Measurements from ENCODE around the gene NEK8.

NEK8 gene

GRCh38 chr17:28743243-28744103 is 14.9 kb downstream of the NEK8 start, which contains the start of gene TRAF4:
Gene TRAF4, plus strand, starts transcription at chr17:28744011. Its CDS starts 102 bp downstream, at chr17:28744113.
- in situ Hi-C loops (cut with HindIII; ENCODE audit: low sequenced_read_pairs), result no loop called here

DNA sequence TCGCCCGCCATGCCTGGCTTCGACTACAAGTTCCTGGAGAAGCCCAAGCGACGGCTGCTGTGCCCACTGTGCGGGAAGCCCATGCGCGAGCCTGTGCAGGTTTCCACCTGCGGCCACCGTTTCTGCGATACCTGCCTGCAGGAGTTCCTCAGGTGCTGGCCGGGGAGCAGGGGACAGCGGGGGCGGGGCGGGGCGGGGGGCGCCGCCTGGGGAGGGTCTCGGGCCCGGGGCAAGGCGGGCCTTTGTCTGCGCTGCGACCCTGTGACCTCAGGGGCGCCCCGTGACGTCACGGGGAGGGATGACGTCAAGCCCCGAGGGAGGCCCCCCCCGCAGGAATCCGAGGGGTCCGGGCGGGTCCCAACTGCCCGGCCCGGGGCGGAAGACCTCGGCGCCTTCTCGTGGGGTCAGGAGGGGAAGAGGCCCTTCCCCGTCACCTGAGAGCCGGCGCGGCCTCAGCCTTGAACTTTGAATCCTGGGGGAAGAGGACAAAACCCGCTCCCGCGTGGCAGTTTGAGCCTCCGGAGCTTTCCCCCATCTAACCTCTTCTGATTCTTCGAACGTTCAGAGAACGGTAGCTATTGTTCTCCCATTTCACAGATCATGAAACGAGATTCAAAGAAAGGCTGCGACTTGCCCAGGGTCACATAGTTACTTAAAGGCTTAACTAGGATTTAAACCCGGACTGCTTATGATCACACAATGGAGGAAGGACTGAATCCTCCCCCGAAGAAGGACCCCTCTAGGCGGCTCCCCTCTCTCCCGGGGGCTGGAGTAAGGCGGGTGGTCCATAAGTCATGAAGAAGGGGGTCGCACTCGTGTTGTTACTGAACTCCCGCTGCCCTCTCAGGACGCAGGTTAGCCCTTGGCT is 15.8 kb downstream of the NEK8 start:
- in situ Hi-C loops (cut with HindIII; ENCODE audit: low sequenced_read_pairs), result no loop called here

DNA sequence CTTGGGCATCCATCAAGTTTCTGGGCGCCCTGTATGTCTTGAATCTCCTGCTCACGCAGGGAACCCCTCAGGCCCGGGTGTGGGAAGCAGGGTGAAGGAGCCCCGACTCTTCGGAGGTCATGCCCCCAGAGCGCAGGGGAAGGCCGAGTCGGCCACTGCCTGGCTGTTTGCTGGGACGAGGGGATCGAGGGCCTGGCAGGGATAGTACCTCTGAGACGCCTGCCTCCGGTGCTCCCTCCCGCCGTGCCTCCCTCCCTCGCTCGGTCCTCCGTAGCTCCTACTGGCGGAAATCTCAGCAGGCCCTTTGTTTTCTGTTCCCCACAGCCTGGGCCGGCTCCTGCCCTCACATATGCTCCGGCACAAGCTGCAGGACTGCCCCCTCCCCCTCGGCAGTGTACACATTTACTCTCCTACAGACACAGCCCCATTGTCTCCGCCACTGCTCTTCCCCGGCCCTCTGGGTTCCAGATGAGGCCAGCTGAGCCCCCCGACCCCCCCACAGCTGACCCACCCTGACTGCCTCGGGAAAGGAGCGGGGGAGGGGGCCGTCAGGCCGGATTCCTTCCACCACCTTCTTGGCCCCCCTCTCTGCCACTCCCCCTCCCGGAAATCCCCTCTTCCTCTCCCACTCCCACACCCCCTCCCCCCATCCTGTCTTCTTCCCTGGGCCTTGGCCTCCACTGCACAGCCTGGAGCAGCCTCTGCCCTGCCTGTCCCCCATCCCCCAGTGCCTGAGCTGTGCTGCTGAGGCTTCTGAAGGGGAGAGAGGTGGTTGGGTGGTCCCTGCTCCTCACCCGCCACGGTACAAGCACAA is 16.6 kb downstream of the NEK8 start:
- in situ Hi-C loops (cut with HindIII; ENCODE audit: low sequenced_read_pairs), result no loop called here

DNA sequence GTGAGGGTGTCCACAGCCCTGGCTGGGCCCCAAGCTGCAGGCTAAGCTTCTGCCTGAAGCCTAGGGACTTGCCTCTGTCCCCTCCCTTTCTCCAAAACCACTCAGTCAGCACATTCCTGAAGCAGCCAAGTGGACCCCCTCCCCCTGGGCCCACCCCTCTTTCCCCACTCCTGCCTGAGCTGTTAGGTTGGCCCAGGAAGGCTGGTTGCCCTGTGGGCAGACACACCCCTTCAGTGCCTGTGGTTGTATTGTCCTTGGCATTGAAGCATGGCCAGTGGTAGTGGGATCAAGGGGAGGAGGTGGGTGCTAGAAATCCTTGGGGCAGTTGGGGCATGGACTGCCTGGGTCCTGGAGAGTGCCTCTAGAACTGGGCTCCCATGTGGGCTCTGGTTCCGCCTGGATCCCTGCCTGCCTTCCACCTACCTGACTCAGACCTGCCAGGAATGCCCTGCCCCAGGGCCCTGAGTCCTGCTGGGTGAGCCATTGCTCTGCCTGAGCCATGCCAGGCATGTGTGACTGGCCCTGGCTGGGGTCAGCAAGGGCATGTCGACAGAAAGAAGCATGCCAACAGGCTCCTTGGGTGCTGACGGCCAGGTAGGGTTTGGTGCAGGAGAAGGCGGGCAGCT is 17.3 kb downstream of the NEK8 start:
- in situ Hi-C loops (cut with HindIII; ENCODE audit: low sequenced_read_pairs), result no loop called here

- in situ Hi-C loops (cut with HindIII; ENCODE audit: low sequenced_read_pairs), result no loop called here
Observed at GRCh38 chr17:28746611-28747050, 18.0 kb downstream of the NEK8 start.

DNA sequence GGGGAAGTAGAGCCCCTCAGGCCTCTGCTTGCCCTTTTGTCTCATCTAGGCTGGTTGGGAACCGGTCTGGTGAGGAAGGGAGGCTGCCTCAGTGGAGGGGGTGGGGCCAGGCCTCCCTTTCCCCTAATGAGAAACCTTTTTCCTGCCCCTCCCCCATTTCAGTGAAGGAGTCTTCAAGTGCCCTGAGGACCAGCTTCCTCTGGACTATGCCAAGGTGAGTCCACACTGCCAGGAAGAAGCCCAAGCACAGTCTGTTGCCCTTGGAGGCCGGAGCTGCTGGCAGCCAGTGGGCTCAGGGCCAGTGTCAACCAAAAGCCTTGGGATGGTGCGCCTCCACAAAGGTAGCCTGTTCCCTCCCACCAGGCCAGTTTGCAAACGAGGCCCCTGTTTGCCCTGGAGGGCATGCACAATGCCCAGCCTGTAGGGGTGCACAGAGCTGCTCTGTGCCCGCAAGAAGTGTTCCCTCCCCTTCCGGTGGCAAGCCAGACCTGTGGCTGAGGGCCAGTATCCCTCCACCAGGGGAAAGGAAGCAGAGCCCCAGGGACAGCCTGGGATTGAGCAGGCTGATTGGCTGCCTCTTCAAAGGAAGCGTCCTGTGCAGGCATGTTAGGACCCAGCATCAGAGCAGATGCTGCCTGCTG is 18.6 kb downstream of the NEK8 start:
- in situ Hi-C loops (cut with HindIII; ENCODE audit: low sequenced_read_pairs), result no loop called here

- in situ Hi-C loops (cut with HindIII; ENCODE audit: low sequenced_read_pairs), result no loop called here
Observed at GRCh38 chr17:28747801-28748750, 19.5 kb downstream of the NEK8 start.

DNA sequence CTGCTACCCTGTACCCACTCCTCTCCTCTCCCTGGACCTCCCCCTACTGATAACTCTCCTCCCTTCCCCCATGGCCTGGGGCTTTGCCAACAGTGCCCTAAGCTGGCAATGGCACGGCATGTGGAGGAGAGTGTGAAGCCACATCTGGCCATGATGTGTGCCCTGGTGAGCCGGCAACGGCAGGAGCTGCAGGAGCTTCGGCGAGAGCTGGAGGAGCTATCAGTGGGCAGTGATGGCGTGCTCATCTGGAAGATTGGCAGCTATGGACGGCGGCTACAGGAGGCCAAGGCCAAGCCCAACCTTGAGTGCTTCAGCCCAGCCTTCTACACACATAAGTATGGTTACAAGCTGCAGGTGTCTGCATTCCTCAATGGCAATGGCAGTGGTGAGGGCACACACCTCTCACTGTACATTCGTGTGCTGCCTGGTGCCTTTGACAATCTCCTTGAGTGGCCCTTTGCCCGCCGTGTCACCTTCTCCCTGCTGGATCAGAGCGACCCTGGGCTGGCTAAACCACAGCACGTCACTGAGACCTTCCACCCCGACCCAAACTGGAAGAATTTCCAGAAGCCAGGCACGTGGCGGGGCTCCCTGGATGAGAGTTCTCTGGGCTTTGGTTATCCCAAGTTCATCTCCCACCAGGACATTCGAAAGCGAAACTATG is 20.4 kb downstream of the NEK8 start:
- in situ Hi-C loops (cut with HindIII; ENCODE audit: low sequenced_read_pairs), result no loop called here

GRCh38 chr17:28749516-28750177 is 21.1 kb downstream of the NEK8 start:
- in situ Hi-C loops (cut with HindIII; ENCODE audit: low sequenced_read_pairs), result no loop called here

- in situ Hi-C loops (cut with HindIII; ENCODE audit: low sequenced_read_pairs), result no loop called here
Observed at GRCh38 chr17:28750178-28751047, 21.8 kb downstream of the NEK8 start.

GRCh38 chr17:28751600-28752366 is 23.2 kb downstream of the NEK8 start:
- in situ Hi-C loops (cut with HindIII; ENCODE audit: low sequenced_read_pairs), result no loop called here

GRCh38 chr17:28755486-28755885 is 26.9 kb downstream of the NEK8 start:
- in situ Hi-C loops (cut with HindIII; ENCODE audit: low sequenced_read_pairs), result no loop called here

DNA sequence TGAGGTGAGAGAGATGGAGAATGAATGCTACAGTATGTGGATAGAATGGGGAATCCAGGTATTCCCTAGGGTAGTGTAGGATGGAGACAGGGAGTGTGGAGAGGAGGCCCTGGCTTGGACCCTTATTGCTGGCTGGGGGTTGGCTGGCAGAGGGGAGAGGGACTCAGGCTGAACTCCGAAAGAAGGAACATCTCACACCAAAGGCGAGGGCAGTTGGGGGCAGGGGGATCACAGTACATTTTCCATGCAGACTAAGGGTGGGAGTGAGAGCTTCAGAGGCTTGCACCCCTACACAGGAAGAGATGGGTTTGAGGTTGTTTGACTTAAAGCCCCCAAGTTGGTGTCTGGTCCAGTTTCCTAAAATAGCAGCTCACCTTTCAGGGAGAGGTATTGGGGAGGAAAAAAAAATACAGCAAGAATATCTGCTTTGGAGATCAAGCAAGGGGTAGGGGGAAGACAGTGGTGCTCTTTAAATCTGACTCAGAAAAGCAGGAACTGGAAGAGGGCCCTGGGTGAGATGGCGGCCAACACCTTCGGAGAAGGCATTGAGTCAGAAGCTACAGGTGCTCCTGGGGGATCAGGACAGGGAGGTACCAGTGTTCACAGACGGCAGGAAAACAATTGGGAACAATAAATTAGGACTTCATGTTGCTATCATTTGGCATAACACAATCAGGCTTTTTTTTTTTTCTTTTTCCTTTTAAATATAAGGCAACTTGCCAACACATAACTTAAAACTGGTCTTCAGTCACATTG is 27.6 kb downstream of the NEK8 start:
- in situ Hi-C loops (cut with HindIII; ENCODE audit: low sequenced_read_pairs), result no loop called here

GRCh38 chr17:28758411-28759121 is 30.0 kb downstream of the NEK8 start:
- in situ Hi-C loops (cut with HindIII; ENCODE audit: low sequenced_read_pairs), result no loop called here

All from endothelial cell of hepatic sinusoid (primary cell).